CD14-positive monocyte (primary cell): Measurements from ENCODE around the gene PTPRE. TPM values are rescaled to one million over a fixed set of nuclear protein-coding genes. Genes with fewer than 3 reads are reported as not detected.
A peak's percentile ranks its signal among the peaks of the same experiment; 100 is the strongest.

Experiments
- DNase-seq, 3 donors: peaks; one replicate each; pipeline ENCODE4 v3.0.0-alpha.2; 2011 to 2022
- H2AFZ ChIP-seq: 2 replicates; pipeline ENCODE4 v1.6.0; 2012; ENCODE audit warnings: mild to moderate bottlenecking, low read depth, low read length, inconsistent platforms; ENCODE audit not compliant: insufficient read depth, poor library complexity, severe bottlenecking
- H3K27ac ChIP-seq, 2 donors: 1 replicate in 1 of 2; 2 replicates in 1 of 2; pipeline ENCODE4 v1.5.1; 2012 to 2013; ENCODE audit warnings: low read length in 2 of 2, control low read depth in 1 of 2, inconsistent platforms in 1 of 2, low read depth in 1 of 2, mild to moderate bottlenecking in 1 of 2
- H3K27me3 ChIP-seq, 2 donors: one replicate each; pipeline versions ENCODE4 v1.6.0 to v1.6.1; 2011 to 2013; ENCODE audit warnings: low read length in 2 of 2; ENCODE audit not compliant: control insufficient read depth in 2 of 2, insufficient read depth in 2 of 2
- H3K36me3 ChIP-seq, 2 donors: replicated peaks in 1 of 2; 1 replicate in 1 of 2; 2 replicates in 1 of 2; pipeline versions ENCODE4 v1.5.1 to v1.6.1; 2012 to 2013; ENCODE audit warnings: low read length in 2 of 2, control low read depth in 1 of 2, inconsistent platforms in 1 of 2, mild to moderate bottlenecking in 1 of 2; ENCODE audit not compliant: insufficient read depth in 2 of 2, control insufficient read depth in 1 of 2
- H3K4me1 ChIP-seq, 2 donors: 1 replicate in 1 of 2; 2 replicates in 1 of 2; pipeline versions ENCODE4 v1.5.1 to v1.6.1; 2012 to 2013; ENCODE audit warnings: low read length in 2 of 2, control low read depth in 1 of 2, inconsistent platforms in 1 of 2, mild to moderate bottlenecking in 1 of 2, moderate library complexity in 1 of 2; ENCODE audit not compliant: insufficient read depth in 2 of 2, control insufficient read depth in 1 of 2
- H3K4me2 ChIP-seq: replicated peaks from 2 replicates; pipeline ENCODE3; 2012; ENCODE audit warnings: low read length, moderate library complexity, mild to moderate bottlenecking; ENCODE audit not compliant: poor library complexity, severe bottlenecking; ENCODE audit errors: extremely low read depth
- H3K4me3 ChIP-seq, 3 experiments: fragments of 200-600 bp in 1 of 3; sonication (generic) in 1 of 3; replicated peaks in 1 of 3; 1 replicate in 2 of 3; 2 replicates in 1 of 3; pipeline ENCODE4 v1.5.1; 2011 to 2013; ENCODE audit warnings: low read length in 3 of 3, mild to moderate bottlenecking in 3 of 3, control low read depth in 2 of 3, low read depth in 2 of 3, inconsistent platforms in 1 of 3, moderate library complexity in 1 of 3
- H3K79me2 ChIP-seq: 2 replicates; pipeline ENCODE4 v1.6.0; 2012; ENCODE audit warnings: mild to moderate bottlenecking, control low read depth, inconsistent platforms, low read length, moderate library complexity; ENCODE audit not compliant: insufficient read depth
- H3K9ac ChIP-seq: 2 replicates; pipeline ENCODE4 v1.6.0; 2017; ENCODE audit warnings: low read length, mild to moderate bottlenecking; ENCODE audit not compliant: insufficient read depth, poor library complexity, severe bottlenecking
- H3K9me3 ChIP-seq, 2 donors: replicated peaks in 1 of 2; 1 replicate in 1 of 2; 2 replicates in 1 of 2; pipeline versions ENCODE4 v1.5.1 to v1.6.1; 2012 to 2013; ENCODE audit warnings: low read length in 2 of 2, control low read depth in 1 of 2; ENCODE audit not compliant: control insufficient read depth in 1 of 2, insufficient read depth in 1 of 2
- H4K20me1 ChIP-seq: 2 replicates; pipeline ENCODE4 v1.6.0; 2012; ENCODE audit warnings: mild to moderate bottlenecking, low read length, control low read depth, moderate library complexity; ENCODE audit not compliant: insufficient read depth
- H3K27ac Mint-ChIP-seq, 7 donors: one replicate each; pipeline ENCODE4 v1.8.0; 2020; ENCODE audit warnings: mild to moderate bottlenecking in 7 of 7, mixed read lengths in 7 of 7, moderate library complexity in 6 of 7, inconsistent platforms in 2 of 7
- H3K27me3 Mint-ChIP-seq, 3 donors: one replicate each; pipeline ENCODE4 v1.8.0; 2021 to 2022; ENCODE audit warnings: low read depth in 3 of 3, mild to moderate bottlenecking in 3 of 3, mixed read lengths in 3 of 3, moderate library complexity in 3 of 3, inconsistent platforms in 1 of 3
- H3K36me3 Mint-ChIP-seq, 2 donors: one replicate each; pipeline ENCODE4 v1.8.0; 2020; ENCODE audit warnings: mixed read lengths in 2 of 2, inconsistent platforms in 1 of 2, mild to moderate bottlenecking in 1 of 2
- H3K4me1 Mint-ChIP-seq: one replicate; pipeline ENCODE4 v1.8.0; 2020; ENCODE audit warnings: mild to moderate bottlenecking, mixed read lengths
- H3K4me3 Mint-ChIP-seq, 2 donors: one replicate each; pipeline ENCODE4 v1.8.0; 2020; ENCODE audit warnings: mild to moderate bottlenecking in 2 of 2, mixed read lengths in 2 of 2, moderate library complexity in 1 of 2
- H3K9me3 Mint-ChIP-seq, 7 donors: one replicate each; pipeline ENCODE4 v1.8.0; 2020 to 2022; ENCODE audit warnings: mixed read lengths in 7 of 7, mild to moderate bottlenecking in 6 of 7, moderate library complexity in 6 of 7, inconsistent platforms in 2 of 7
- CTCF ChIP-seq: fragments of 200-600 bp; IDR thresholded peaks from one replicate; pipeline ENCODE4 v1.8.0; 2022; ENCODE audit warnings: antibody characterized with exemption, mild to moderate bottlenecking
- WGBS: methylation state at CpG from one replicate; pipeline ENCODE4 v1.1.5; 2013; ENCODE audit warnings: missing lambda C conversion rate; ENCODE audit not compliant: insufficient coverage; 5-methylcytosine and 5-hydroxymethylcytosine counted together
- intact Hi-C, 2 donors: fragments of 100-400 bp; cut with micrococcal nuclease; formaldehyde crosslinking; loops; one replicate each; pipeline versions ENCODE4 v1.15.0 to v1.15.1; 2023
- polyA plus RNA-seq, 3 donors: library from polyadenylated mRNA; depleted of rRNA in 1 of 3; unstranded in 2 of 3; stranded (reverse) in 1 of 3; fragments of 300-500 nt in 2 of 3; fragments of >200 nt in 1 of 3; fragmentation: Illumina TruSeq in 2 of 3; gene quantifications; 1 replicate in 2 of 3; 2 replicates in 1 of 3; pipeline ENCODE4 v1.2.3, GENCODE V29; 2012 to 2021

PTPRE gene
- polyA plus RNA-seq, 3 donors, result 95.2 to 271 (median 125) TPM

DNA sequence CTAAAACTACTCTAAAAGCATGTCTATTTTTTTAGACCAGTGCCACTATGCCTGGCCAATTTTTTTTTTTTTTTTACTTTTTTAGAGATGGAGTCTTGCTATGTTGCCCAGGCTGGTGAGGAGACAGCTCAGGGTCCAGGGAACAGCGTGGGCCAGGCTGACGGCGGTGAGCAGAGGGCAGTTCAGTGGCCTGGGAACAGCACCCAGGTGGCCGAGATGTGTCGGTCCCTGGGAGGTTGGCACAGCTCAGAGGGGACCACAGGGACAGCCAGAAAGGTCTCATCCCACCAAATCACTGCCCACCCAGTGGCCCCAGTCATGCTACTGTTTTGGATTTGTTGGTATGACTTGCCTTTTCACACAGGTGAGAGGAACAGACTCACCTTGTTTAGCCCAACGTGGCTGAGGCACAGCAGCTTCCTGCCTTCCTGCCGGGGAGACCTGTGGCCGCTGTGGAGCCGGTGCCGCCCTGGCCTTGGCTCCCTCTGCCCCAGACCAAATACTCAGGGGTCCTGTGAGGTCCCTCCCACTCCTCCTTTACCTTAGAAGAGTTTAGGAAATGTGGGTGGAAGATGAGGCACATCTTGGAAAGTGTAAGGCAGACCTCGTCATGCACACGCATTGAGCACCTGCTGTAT is 109.6 kb downstream of the PTPRE start:
- Mint-ChIP-seq H3K9me3 (peaks cover 0 to 3% (median 0%) of the 10 kb centered on the region in 7 donors), H3K36me3 (peaks cover 24 to 32% of the 10 kb centered on the region in 2 donors), H3K27ac (peak overlapping the region in 1 of 7 donors; percentile 19), H3K27me3 (peaks cover 1 to 4% (median 2%) of the 10 kb centered on the region in 3 donors), H3K4me1 (peaks cover 3% of the 10 kb centered on the region), H3K4me3 (no peak overlapping the region)
- Histone ChIP-seq H3K4me2 (no peak overlapping the region), H3K79me2 (peaks cover 27% of the 10 kb centered on the region), H3K36me3 (peaks cover 4 to 28% of the 10 kb centered on the region in 2 donors), H3K4me1 (peaks cover 2% of the 10 kb centered on the region in 2 donors), H3K9me3 (no peaks in the 10 kb centered on the region), H3K27ac (no peak overlapping the region), H2AFZ (no peak overlapping the region), H4K20me1 (peaks cover 100% of the 10 kb centered on the region), H3K27me3 (no peaks in the 10 kb centered on the region), H3K9ac (no peak overlapping the region), H3K4me3 (no peak overlapping the region)
- WGBS, result 92% methylated on average over 8 of the region's 12 CpGs
- DNase-seq, result no peak
- TF ChIP-seq CTCF, result no peak
- intact Hi-C loops, result no loop called here

GRCh38 chr10:128017822-128018221 is 110.9 kb downstream of the PTPRE start:
- intact Hi-C loops, result no loop called here
- Histone ChIP-seq H3K4me1 (no peaks in the 10 kb centered on the region), H4K20me1 (peaks cover 100% of the 10 kb centered on the region), H3K9ac (no peak overlapping the region), H3K79me2 (peaks cover 14% of the 10 kb centered on the region), H3K4me3 (no peak overlapping the region), H2AFZ (no peak overlapping the region), H3K4me2 (no peak overlapping the region), H3K27ac (no peak overlapping the region), H3K27me3 (no peaks in the 10 kb centered on the region), H3K9me3 (no peaks in the 10 kb centered on the region), H3K36me3 (peaks cover 4 to 36% of the 10 kb centered on the region in 2 donors)
- no peak for DNase-seq
- H3K36me3 Mint-ChIP-seq, result peaks cover 28 to 45% of the 10 kb centered on the region in 2 donors
- H3K4me1 Mint-ChIP-seq, result peaks cover 2% of the 10 kb centered on the region
- TF ChIP-seq CTCF, result no peak
- H3K9me3 Mint-ChIP-seq, result peaks cover 0 to 3% (median 0%) of the 10 kb centered on the region in 7 donors
- H3K27ac Mint-ChIP-seq, result peak overlapping the region in 1 of 7 donors; percentile 17
- 92% methylated on average over 8 of the region's 14 CpGs for WGBS
- peak overlapping the region in 1 of 2 donors; percentile 37 for H3K4me3 Mint-ChIP-seq
- H3K27me3 Mint-ChIP-seq, result peaks cover 1 to 4% (median 2%) of the 10 kb centered on the region in 3 donors
